ENCODE measurements around the gene CHN2. TPM values are rescaled to one million over a fixed set of nuclear protein-coding genes. Genes with fewer than 3 reads are reported as not detected.

The CHN2 gene
- polyA plus RNA-seq, 1 experiment, result not detected

DNA sequence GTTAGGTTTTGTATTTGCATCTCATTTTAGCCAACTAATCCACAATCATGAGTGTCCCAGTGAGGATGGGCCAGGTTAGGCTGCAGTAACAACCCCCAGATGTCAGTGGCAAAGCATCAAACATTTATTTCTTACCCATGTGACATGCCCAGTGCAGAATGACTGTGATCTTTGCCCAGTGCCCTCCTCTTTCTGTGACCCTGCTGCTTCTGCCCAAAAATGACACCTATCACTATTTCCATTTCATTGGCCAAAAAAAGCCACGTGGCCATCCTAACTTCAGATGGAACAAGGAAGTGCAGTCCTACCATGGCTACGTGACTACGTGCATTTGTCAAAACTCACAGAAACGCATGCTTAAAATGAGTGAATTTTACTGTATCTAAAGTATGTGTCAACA, 259.9 kb downstream of the CHN2 start:
- no peak overlapping the region for H3K4me3 ChIP-seq (ENCODE audit: low read depth, low read length)
- DNase-seq (ENCODE audit: low read depth, low spot score), result no peak
- POLR2A ChIA-PET, result no interaction called here
- TF ChIP-seq, protein P1, sequence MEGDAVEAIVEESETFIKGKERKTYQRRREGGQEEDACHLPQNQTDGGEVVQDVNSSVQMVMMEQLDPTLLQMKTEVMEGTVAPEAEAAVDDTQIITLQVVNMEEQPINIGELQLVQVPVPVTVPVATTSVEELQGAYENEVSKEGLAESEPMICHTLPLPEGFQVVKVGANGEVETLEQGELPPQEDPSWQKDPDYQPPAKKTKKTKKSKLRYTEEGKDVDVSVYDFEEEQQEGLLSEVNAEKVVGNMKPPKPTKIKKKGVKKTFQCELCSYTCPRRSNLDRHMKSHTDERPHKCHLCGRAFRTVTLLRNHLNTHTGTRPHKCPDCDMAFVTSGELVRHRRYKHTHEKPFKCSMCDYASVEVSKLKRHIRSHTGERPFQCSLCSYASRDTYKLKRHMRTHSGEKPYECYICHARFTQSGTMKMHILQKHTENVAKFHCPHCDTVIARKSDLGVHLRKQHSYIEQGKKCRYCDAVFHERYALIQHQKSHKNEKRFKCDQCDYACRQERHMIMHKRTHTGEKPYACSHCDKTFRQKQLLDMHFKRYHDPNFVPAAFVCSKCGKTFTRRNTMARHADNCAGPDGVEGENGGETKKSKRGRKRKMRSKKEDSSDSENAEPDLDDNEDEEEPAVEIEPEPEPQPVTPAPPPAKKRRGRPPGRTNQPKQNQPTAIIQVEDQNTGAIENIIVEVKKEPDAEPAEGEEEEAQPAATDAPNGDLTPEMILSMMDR (IDR thresholded peaks at IDR 0.05; ENCODE audit: low read depth, low read length), result no peak
- H3K9me3 ChIP-seq (ENCODE audit: control insufficient read depth, insufficient read depth, low read length), result no peaks in the 10 kb centered on the region
- H3K27me3 ChIP-seq (ENCODE audit: control insufficient read depth, insufficient read depth, low read length), result no peaks in the 10 kb centered on the region
- no peak overlapping the region for H3K27ac ChIP-seq (ENCODE audit: low read depth, low read length)
- CTCF ChIA-PET, result no interaction called here

DNA sequence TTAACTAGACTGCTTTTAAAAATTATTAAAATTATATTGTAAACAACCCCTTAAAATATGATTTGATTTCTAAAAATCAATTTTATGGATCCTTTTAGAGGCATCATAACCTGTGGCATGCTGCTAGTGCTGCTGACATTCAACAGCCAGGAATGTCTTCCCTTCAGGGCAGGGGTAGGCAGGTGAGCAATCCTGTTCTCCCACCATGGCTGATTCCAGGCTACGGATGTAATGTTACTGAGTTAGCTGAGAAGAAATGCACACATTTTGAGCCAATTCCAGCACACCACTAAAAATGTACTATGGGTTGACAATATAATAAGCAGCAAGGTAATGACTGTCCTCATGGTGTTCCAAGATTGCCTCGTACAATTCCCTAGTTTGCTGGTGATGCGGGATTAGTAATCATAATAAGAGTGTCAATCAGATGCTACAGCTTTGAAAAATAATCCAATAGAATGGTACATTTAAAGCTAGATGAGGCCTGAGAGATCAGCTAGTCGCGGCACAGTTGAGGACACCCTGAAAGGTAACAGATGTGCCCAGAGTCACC, 260.4 kb downstream of the CHN2 start:
- DNase-seq (ENCODE audit: low read depth, low spot score), result no peak
- Histone ChIP-seq H3K4me3 (ENCODE audit: low read depth, low read length) (no peak overlapping the region), H3K9me3 (ENCODE audit: control insufficient read depth, insufficient read depth, low read length) (no peaks in the 10 kb centered on the region), H3K27me3 (ENCODE audit: control insufficient read depth, insufficient read depth, low read length) (no peaks in the 10 kb centered on the region), H3K27ac (ENCODE audit: low read depth, low read length) (no peak overlapping the region)
- CTCF ChIA-PET, result no interaction called here
- TF ChIP-seq, protein P1 (IDR thresholded peaks at IDR 0.05; ENCODE audit: low read depth, low read length), result no peak
- POLR2A ChIA-PET, result no interaction called here

DNA sequence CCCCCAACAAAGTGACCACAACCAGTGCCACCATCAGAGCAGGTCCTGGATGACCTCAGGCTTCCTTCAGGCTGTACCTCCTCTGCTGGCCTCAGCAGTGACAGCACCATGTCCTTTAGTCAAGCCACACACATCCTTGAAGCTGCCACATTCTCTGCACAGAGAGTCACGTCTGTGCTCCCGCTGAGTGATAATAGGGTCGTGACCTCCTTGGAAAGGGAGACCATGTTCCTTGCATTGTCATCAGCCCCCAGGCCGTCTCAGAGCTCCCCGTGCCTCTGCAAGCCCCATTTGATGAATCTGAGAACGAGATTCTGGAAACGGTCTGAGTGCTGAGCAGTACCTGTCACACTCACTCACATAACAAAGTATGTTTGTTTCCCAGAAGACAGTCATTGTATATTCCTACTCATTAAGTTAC, 262.6 kb downstream of the CHN2 start:
- Histone ChIP-seq H3K9me3 (ENCODE audit: control insufficient read depth, insufficient read depth, low read length) (no peaks in the 10 kb centered on the region), H3K27ac (ENCODE audit: low read depth, low read length) (no peak overlapping the region), H3K27me3 (ENCODE audit: control insufficient read depth, insufficient read depth, low read length) (no peaks in the 10 kb centered on the region), H3K4me3 (ENCODE audit: low read depth, low read length) (no peak overlapping the region)
- DNase-seq (ENCODE audit: low read depth, low spot score), result no peak
- ChIA-PET CTCF (no interaction called here), POLR2A (no interaction called here)
- TF ChIP-seq, protein P1 (IDR thresholded peaks at IDR 0.05; ENCODE audit: low read depth, low read length), result no peak

DNA sequence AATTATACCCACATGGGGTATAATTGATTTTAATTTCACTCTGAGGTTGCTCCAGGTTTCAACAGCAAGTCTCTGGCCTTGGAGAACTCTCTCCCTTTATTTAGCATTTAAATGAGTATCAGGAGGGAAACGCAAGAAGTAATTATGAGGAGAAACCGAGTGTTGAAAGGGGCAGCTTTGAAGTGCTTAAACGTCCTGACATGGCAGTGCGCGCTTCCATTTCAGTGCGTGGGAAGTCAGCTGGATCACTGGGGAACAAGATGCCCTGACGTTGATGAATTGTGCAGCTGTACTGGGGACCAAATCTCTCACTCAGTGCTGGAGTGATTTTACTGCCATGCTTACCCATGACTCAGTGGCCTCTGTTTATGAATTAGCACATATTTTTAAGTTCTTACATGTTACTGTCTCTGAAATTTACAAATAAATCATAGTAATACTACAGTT, 263.0 kb downstream of the CHN2 start:
- ChIA-PET POLR2A (no interaction called here), CTCF (no interaction called here)
- no peak for DNase-seq (ENCODE audit: low read depth, low spot score)
- Histone ChIP-seq H3K4me3 (ENCODE audit: low read depth, low read length) (no peak overlapping the region), H3K9me3 (ENCODE audit: control insufficient read depth, insufficient read depth, low read length) (no peaks in the 10 kb centered on the region), H3K27ac (ENCODE audit: low read depth, low read length) (no peak overlapping the region), H3K27me3 (ENCODE audit: control insufficient read depth, insufficient read depth, low read length) (no peaks in the 10 kb centered on the region)
- TF ChIP-seq, protein P1 (IDR thresholded peaks at IDR 0.05; ENCODE audit: low read depth, low read length), result no peak

DNA sequence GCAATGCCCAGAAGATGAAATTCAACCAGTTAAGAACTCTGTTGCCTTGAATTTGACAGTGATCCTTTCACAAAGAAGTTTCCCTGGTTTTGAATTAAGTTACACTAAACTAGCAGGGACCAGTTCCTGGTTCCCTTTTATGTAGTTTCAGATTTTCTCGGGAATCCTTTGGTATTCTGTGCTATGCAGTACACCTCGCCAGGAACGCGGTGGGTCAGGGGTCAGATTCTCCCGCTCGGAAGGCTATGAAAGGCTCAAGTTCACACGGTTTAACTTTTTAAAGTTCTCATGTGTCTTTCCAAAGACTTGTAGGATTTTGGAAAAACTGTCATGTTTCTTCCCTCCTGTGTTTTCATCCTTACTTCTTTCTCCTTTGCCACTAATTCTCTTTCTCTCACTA, 264.4 kb downstream of the CHN2 start:
- TF ChIP-seq, protein P1 (IDR thresholded peaks at IDR 0.05; ENCODE audit: low read depth, low read length), result no peak
- POLR2A ChIA-PET, result no interaction called here
- CTCF ChIA-PET, result no interaction called here

More for the DNA sequence above, 264.4 kb downstream of the CHN2 start:
- Histone ChIP-seq H3K27ac (ENCODE audit: low read depth, low read length) (no peak overlapping the region), H3K4me3 (ENCODE audit: low read depth, low read length) (no peak overlapping the region), H3K9me3 (ENCODE audit: control insufficient read depth, insufficient read depth, low read length) (no peaks in the 10 kb centered on the region), H3K27me3 (ENCODE audit: control insufficient read depth, insufficient read depth, low read length) (no peaks in the 10 kb centered on the region)
- DNase-seq (ENCODE audit: low read depth, low spot score), result no peak

Measured in AG04450 (cell line).